Loucy (cell line): ENCODE measurements around the gene KRTAP10-3.

ENCODE experiments used
- EZH2phosphoT487 ChIP-seq: fragments of 200-600 bp; IDR thresholded peaks from 2 replicates; pipeline ENCODE4 v1.6.1; 2018; ENCODE audit warnings: antibody characterized with exemption, mild to moderate bottlenecking, moderate library complexity, borderline replicate concordance
- TF ChIP-seq, protein P1 (sequence below): fragments of 200-600 bp; sonication (generic); conservative IDR thresholded peaks from 2 replicates; pipeline ENCODE4 v1.5.1; 2014; ENCODE audit warnings: mild to moderate bottlenecking, antibody characterized with exemption, low read length

DNA sequence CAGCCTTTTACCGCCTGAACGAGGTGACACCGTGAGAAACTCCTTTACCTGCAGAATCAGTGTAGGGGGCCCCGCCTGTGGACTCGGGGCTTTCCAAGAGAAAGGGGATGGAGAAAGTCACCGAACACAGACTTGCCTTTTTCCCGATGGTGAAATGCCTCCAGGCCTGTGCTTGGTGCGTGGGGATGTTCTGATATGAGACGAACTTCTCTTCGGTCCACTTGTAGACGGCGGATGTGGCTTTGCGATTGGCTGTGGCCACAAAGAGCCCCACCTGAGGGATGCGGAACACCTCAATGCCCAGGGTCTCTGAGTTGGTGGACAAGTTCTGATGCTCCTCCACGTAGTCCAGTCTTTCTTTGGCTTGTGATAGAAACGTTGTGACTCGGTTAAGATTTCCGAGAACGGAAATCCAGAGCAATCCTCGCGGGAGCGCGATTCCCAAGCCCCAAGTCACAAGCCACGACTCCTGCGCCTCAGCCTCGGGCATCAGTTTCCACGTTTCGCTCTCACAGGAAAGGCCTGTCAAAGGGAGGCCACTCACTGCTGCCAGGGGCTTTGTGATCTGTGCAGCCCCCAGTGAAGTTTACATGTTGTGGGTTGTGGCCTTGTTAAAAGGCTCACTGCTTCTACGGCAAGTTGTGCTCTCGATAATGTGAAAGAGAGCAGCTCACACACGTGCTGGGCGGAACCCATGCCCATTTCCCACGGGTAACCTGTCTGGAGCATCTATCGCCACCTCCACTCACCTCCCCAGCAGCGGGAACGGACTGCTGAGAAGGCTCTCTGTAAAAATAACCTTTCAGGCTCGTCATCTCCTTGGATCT is 31.2 kb downstream of the KRTAP10-3 start:
- TF ChIP-seq, protein P1, sequence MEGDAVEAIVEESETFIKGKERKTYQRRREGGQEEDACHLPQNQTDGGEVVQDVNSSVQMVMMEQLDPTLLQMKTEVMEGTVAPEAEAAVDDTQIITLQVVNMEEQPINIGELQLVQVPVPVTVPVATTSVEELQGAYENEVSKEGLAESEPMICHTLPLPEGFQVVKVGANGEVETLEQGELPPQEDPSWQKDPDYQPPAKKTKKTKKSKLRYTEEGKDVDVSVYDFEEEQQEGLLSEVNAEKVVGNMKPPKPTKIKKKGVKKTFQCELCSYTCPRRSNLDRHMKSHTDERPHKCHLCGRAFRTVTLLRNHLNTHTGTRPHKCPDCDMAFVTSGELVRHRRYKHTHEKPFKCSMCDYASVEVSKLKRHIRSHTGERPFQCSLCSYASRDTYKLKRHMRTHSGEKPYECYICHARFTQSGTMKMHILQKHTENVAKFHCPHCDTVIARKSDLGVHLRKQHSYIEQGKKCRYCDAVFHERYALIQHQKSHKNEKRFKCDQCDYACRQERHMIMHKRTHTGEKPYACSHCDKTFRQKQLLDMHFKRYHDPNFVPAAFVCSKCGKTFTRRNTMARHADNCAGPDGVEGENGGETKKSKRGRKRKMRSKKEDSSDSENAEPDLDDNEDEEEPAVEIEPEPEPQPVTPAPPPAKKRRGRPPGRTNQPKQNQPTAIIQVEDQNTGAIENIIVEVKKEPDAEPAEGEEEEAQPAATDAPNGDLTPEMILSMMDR: no peak
- TF ChIP-seq EZH2phosphoT487: no peak
